Spleen (tissue), 11 donors: ENCODE data around the gene DOCK1. TPM values are rescaled to one million over a fixed set of nuclear protein-coding genes. Genes with fewer than 3 reads are reported as not detected.

ENCODE experiments used
- DNase-seq: peaks from one replicate; pipeline ENCODE4 v3.0.0-alpha.2; 2020
- H3K27ac ChIP-seq, 8 donors: fragments of 200-600 bp; sonication (generic) in 7 of 8; 1 replicate in 4 of 8; 2 replicates in 4 of 8; pipeline versions ENCODE4 v1.5.0 to v1.8.0; 2016 to 2021; ENCODE audit warnings: inconsistent platforms in 4 of 8, mild to moderate bottlenecking in 4 of 8, moderate library complexity in 1 of 8
- H3K27me3 ChIP-seq, 7 donors: fragments of 200-600 bp; sonication (generic) in 6 of 7; replicated peaks in 1 of 7; 1 replicate in 4 of 7; 2 replicates in 3 of 7; pipeline versions ENCODE4 v1.5.0 to v1.8.0; 2016 to 2021; ENCODE audit warnings: inconsistent platforms in 3 of 7, mild to moderate bottlenecking in 1 of 7
- H3K36me3 ChIP-seq, 6 donors: fragments of 200-600 bp; sonication (generic) in 5 of 6; 1 replicate in 4 of 6; 2 replicates in 2 of 6; pipeline versions ENCODE4 v1.5.0 to v1.8.0; 2016 to 2021; ENCODE audit warnings: inconsistent platforms in 2 of 6
- H3K4me1 ChIP-seq, 6 donors: fragments of 200-600 bp; sonication (generic) in 5 of 6; 1 replicate in 3 of 6; 2 replicates in 3 of 6; pipeline versions ENCODE4 v1.5.0 to v1.8.0; 2016 to 2021; ENCODE audit warnings: inconsistent platforms in 3 of 6
- H3K4me3 ChIP-seq, 8 donors: fragments of 200-600 bp; sonication (generic) in 7 of 8; 1 replicate in 4 of 8; 2 replicates in 4 of 8; pipeline versions ENCODE4 v1.5.0 to v1.8.0; 2016 to 2021; ENCODE audit warnings: inconsistent platforms in 4 of 8, mild to moderate bottlenecking in 4 of 8, moderate library complexity in 2 of 8
- H3K9me3 ChIP-seq, 8 donors: fragments of 200-600 bp; sonication (generic) in 7 of 8; 1 replicate in 4 of 8; 2 replicates in 4 of 8; pipeline versions ENCODE4 v1.5.0 to v1.8.0; 2016 to 2021; ENCODE audit warnings: inconsistent platforms in 4 of 8
- POLR2A ChIP-seq, 3 donors: fragments of 450-650 bp; IDR thresholded peaks; one replicate each; pipeline ENCODE4 v1.5.1; 2017; ENCODE audit warnings: antibody characterized with exemption in 3 of 3, mild to moderate bottlenecking in 1 of 3
- POLR2AphosphoS5 ChIP-seq, 3 donors: sonication (generic); formaldehyde crosslinking; IDR thresholded peaks; one replicate each; pipeline ENCODE4 v1.5.1; 2017; ENCODE audit warnings: antibody characterized with exemption in 3 of 3
- WGBS, 5 donors: extraction: QIAGEN DNeasy Blood & Tissue Kit in 3 of 5; methylation state at CpG; one replicate each; pipeline versions ENCODE4 v1.1.5 to v1.1.7; 2013 to 2018; 5-methylcytosine and 5-hydroxymethylcytosine counted together
- intact Hi-C: fragments of 100-400 bp; cut with DNase I; formaldehyde crosslinking; loops from one replicate; pipeline ENCODE4 v1.15.0; 2023; ENCODE audit warnings: low total_unique reads
- polyA plus RNA-seq, 3 donors: library from polyadenylated mRNA; stranded (reverse); fragments of 200-250 nt; gene quantifications; one replicate each; pipeline ENCODE4 v1.2.1, GENCODE V29; 2013
- total RNA-seq, 7 donors: library from RNA; depleted of rRNA in 3 of 7; stranded (reverse); fragments of >200 nt in 3 of 7; fragmentation: NEBNext Ultra II Directional in 4 of 7; extraction: Animal tissue kit (Norgen Biotek cat#: 25700) in 4 of 7; gene quantifications; one replicate each; pipeline versions ENCODE4 v1.1.0 to v1.2.1, GENCODE V29; 2016 to 2021
- TF ChIP-seq, protein P1 (sequence below), 11 experiments: fragments of 200-600 bp in 7 of 11; fragments of 450-650 bp in 4 of 11; sonication (generic) in 4 of 11; IDR thresholded peaks in 8 of 11; conservative IDR thresholded peaks in 3 of 11; 1 replicate in 7 of 11; 2 replicates in 4 of 11; pipeline versions ENCODE4 v1.4.0 to v1.8.0; 2016 to 2021; ENCODE audit warnings: antibody characterized with exemption in 11 of 11, inconsistent platforms in 4 of 11, mild to moderate bottlenecking in 1 of 11
- donor health status: healthy with polysubstance abuse.
- donor health status: DM: no; HTN: no; CAD: no; lungs with moderate emphysema.
- donor health status: DM: no; HTN: no; CAD: no.
- donor health status: Bipolar disorder and iron deficiency.
- donor health status: healthy.
- donor health status: DM: no; HTN: no; CAD: no.
- donor health status: DM: yes; HTN: yes; CAD: no.

The DOCK1 gene
- total and polyA plus RNA-seq, 10 donors, result 2.2 to 40.5 (median 25.1) TPM

GRCh38 chr10:127405221-127405620 is 500.0 kb downstream of the DOCK1 start:
- intact Hi-C loops, result no loop called here
- Histone ChIP-seq H3K27ac (no peak overlapping the region), H3K36me3 (peaks cover 0 to 24% (median 0%) of the 10 kb centered on the region in 6 donors), H3K9me3 (peaks cover 0 to 11% (median 0%) of the 10 kb centered on the region in 8 donors), H3K27me3 (no peaks in the 10 kb centered on the region), H3K4me1 (no peaks in the 10 kb centered on the region), H3K4me3 (no peak overlapping the region)
- TF ChIP-seq, protein P1, sequence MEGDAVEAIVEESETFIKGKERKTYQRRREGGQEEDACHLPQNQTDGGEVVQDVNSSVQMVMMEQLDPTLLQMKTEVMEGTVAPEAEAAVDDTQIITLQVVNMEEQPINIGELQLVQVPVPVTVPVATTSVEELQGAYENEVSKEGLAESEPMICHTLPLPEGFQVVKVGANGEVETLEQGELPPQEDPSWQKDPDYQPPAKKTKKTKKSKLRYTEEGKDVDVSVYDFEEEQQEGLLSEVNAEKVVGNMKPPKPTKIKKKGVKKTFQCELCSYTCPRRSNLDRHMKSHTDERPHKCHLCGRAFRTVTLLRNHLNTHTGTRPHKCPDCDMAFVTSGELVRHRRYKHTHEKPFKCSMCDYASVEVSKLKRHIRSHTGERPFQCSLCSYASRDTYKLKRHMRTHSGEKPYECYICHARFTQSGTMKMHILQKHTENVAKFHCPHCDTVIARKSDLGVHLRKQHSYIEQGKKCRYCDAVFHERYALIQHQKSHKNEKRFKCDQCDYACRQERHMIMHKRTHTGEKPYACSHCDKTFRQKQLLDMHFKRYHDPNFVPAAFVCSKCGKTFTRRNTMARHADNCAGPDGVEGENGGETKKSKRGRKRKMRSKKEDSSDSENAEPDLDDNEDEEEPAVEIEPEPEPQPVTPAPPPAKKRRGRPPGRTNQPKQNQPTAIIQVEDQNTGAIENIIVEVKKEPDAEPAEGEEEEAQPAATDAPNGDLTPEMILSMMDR (IDR thresholded peaks at IDR 0.05 in 8 of 11, conservative IDR thresholded peaks at IDR 0.05 in 3 of 11), result no peak
- no peak for TF ChIP-seq POLR2AphosphoS5 (IDR thresholded peaks at IDR 0.05)
- no peak for TF ChIP-seq POLR2A (IDR thresholded peaks at IDR 0.05)
- peak; percentile 4 for DNase-seq
- 74 to 92% (median 81%) methylated on average over 4 of the region's 4 CpGs for WGBS, 5 donors

DNA sequence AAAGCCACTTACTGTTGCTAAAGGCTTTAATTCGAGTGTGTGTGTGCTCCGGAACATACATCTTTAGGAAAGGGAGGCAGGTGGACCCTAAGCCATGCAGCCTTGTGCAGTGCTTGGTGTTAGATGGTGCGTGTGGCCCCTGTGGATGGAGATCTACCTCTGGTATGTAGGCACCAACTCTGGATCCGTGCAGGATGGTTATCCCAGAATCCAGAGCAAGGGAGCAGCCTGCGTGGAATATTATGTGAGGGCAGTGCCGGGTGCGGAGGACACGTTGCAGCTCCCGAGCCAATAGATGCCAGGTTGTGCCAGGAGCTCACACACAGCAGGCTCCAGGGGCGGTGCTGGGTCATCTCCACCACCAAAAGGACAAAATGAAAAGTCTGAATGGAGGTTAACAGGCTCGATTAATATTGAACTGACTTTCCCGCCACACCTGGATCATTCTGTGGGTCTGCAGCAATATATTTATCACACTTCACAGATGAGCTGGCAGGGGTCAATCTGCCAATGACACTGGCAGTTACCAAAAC is 500.9 kb downstream of the DOCK1 start:
- no peak overlapping the region for H3K27ac ChIP-seq
- TF ChIP-seq POLR2AphosphoS5 (IDR thresholded peaks at IDR 0.05), result no peak
- TF ChIP-seq, protein P1 (IDR thresholded peaks at IDR 0.05 in 8 of 11, conservative IDR thresholded peaks at IDR 0.05 in 3 of 11), result no peak
- TF ChIP-seq POLR2A (IDR thresholded peaks at IDR 0.05), result no peak
- peaks cover 0 to 32% (median 0%) of the 10 kb centered on the region in 6 donors for H3K36me3 ChIP-seq
- no peaks in the 10 kb centered on the region for H3K27me3 ChIP-seq
- WGBS, 5 donors, result 89 to 95% (median 92%) methylated on average over 12 of the region's 12 CpGs
- no peaks in the 10 kb centered on the region for H3K4me1 ChIP-seq
- H3K9me3 ChIP-seq, result peaks cover 0 to 10% (median 0%) of the 10 kb centered on the region in 8 donors
- DNase-seq, result peak; percentile 24
- intact Hi-C loops, result no loop called here
- no peak overlapping the region for H3K4me3 ChIP-seq

DNA sequence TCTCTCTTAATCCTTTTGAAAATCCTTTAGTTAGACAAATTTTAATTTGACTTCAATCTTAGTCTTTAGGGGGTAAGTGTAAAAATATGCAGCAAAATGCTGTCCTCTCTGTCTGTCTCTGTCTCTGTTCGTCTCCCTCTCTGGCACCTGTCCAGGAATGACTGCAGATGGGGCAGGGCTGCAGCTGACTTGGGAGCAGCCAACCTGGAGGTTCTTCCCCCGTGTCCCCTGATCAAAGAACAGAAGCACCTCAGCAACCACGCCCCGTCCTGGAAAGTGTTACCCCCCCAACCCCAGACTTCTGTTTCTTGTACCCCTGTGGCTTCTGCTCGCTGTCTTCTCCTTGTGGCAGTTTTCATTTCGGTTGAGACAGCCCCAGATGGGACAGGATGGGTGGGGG is 502.3 kb downstream of the DOCK1 start:
- Histone ChIP-seq H3K4me1 (no peaks in the 10 kb centered on the region), H3K27me3 (no peaks in the 10 kb centered on the region), H3K4me3 (no peak overlapping the region), H3K9me3 (no peaks in the 10 kb centered on the region), H3K27ac (no peak overlapping the region), H3K36me3 (peaks cover 0 to 36% (median 0%) of the 10 kb centered on the region in 6 donors)
- TF ChIP-seq, protein P1 (IDR thresholded peaks at IDR 0.05 in 8 of 11, conservative IDR thresholded peaks at IDR 0.05 in 3 of 11), result no peak
- no peak for TF ChIP-seq POLR2A (IDR thresholded peaks at IDR 0.05)
- no peak for TF ChIP-seq POLR2AphosphoS5 (IDR thresholded peaks at IDR 0.05)
- WGBS, 5 donors, result 67 to 77% (median 74%) methylated on average over 6 of the region's 6 CpGs
- intact Hi-C loops, result no loop called here
- DNase-seq, result peak; percentile 45

GRCh38 chr10:127408112-127408710 is 503.0 kb downstream of the DOCK1 start:
- peak; percentile 47 for DNase-seq
- H3K27ac ChIP-seq, result no peak overlapping the region
- TF ChIP-seq POLR2AphosphoS5 (IDR thresholded peaks at IDR 0.05) (no peak), POLR2A (IDR thresholded peaks at IDR 0.05) (no peak)
- TF ChIP-seq, protein P1 (IDR thresholded peaks at IDR 0.05 in 8 of 11, conservative IDR thresholded peaks at IDR 0.05 in 3 of 11), result no peak

More at GRCh38 chr10:127408112-127408710, 503.0 kb downstream of the DOCK1 start:
- Histone ChIP-seq H3K27me3 (no peaks in the 10 kb centered on the region), H3K36me3 (peaks cover 0 to 36% (median 0%) of the 10 kb centered on the region in 6 donors), H3K9me3 (no peaks in the 10 kb centered on the region), H3K4me1 (no peaks in the 10 kb centered on the region), H3K4me3 (no peak overlapping the region)
- 88 to 91% (median 90%) methylated on average over 14 to 15 of the region's 15 CpGs for WGBS, 5 donors
- intact Hi-C loops, result no loop called here
